SK-N-SH treated with all-trans-retinoic acid at 6 μM for 48 hours (cell line): ENCODE results near the gene ACSL6.

Source experiments
- ATAC-seq: fragments of 200-7000 bp; cut with Tn5 transposase; 3 replicates; pipeline ENCODE4 v1.9.1; 2020; ENCODE audit warnings: mild to moderate bottlenecking, moderate library complexity
- ARNTL ChIP-seq: fragments of 450-650 bp; formaldehyde crosslinking; IDR thresholded peaks from 2 replicates; pipeline ENCODE4 v1.5.0; 2020; ENCODE audit warnings: low read depth, mild to moderate bottlenecking, moderate library complexity, borderline replicate concordance
- BACH2 ChIP-seq: fragments of 250-450 bp; sonication (Bioruptor Pico); IDR thresholded peaks from 2 replicates; pipeline ENCODE4 v1.9.0; 2021; ENCODE audit warnings: mild to moderate bottlenecking, borderline replicate concordance
- CSDC2 ChIP-seq: fragments of 250-450 bp; sonication (Bioruptor Pico); IDR thresholded peaks from 2 replicates; pipeline ENCODE4 v1.5.0; 2020; ENCODE audit warnings: mild to moderate bottlenecking, moderate library complexity
- CSRNP3 ChIP-seq: fragments of 250-450 bp; sonication (Bioruptor Pico); IDR thresholded peaks from 2 replicates; pipeline ENCODE4 v1.5.1; 2021; ENCODE audit warnings: mild to moderate bottlenecking, moderate library complexity
- ESRRG ChIP-seq: fragments of 250-450 bp; sonication (Bioruptor Pico); IDR thresholded peaks from 2 replicates; pipeline ENCODE4 v1.6.1; 2021; ENCODE audit warnings: mild to moderate bottlenecking
- GLIS3 ChIP-seq: fragments of 250-450 bp; sonication (Bioruptor Pico); IDR thresholded peaks from 2 replicates; pipeline ENCODE4 v1.5.0; 2020; ENCODE audit warnings: mild to moderate bottlenecking, moderate library complexity
- ISL1 ChIP-seq: fragments of 250-450 bp; sonication (Bioruptor Pico); IDR thresholded peaks from 2 replicates; pipeline ENCODE4 v2.1.2; 2022; ENCODE audit warnings: mild to moderate bottlenecking, moderate library complexity
- RARB ChIP-seq: fragments of 250-450 bp; sonication (Bioruptor Pico); IDR thresholded peaks from 2 replicates; pipeline ENCODE4 v1.8.0; 2021; ENCODE audit warnings: mild to moderate bottlenecking, moderate library complexity
- TCF4 ChIP-seq: fragments of 250-450 bp; sonication (Bioruptor Pico); IDR thresholded peaks from 2 replicates; pipeline ENCODE4 v1.8.0; 2021; ENCODE audit warnings: mild to moderate bottlenecking, moderate library complexity, borderline replicate concordance
- TOX ChIP-seq: fragments of 250-450 bp; sonication (Bioruptor Pico); IDR thresholded peaks from 2 replicates; pipeline ENCODE4 v1.8.0; 2021; ENCODE audit warnings: mild to moderate bottlenecking, moderate library complexity, borderline replicate concordance
- ZC3H10 ChIP-seq: fragments of 250-450 bp; sonication (Bioruptor Pico); IDR thresholded peaks from 2 replicates; pipeline ENCODE4 v1.5.1; 2021; ENCODE audit warnings: mild to moderate bottlenecking, moderate library complexity
- ZFP3 ChIP-seq: fragments of 250-450 bp; sonication (Bioruptor Pico); IDR thresholded peaks from 2 replicates; pipeline ENCODE4 v1.5.0; 2020; ENCODE audit warnings: mild to moderate bottlenecking, moderate library complexity
- ZFP30 ChIP-seq: fragments of 450-650 bp; formaldehyde crosslinking; IDR thresholded peaks from 2 replicates; pipeline ENCODE4 v1.5.0; 2022; ENCODE audit warnings: mild to moderate bottlenecking, moderate library complexity
- ZNF565 ChIP-seq: fragments of 450-650 bp; formaldehyde crosslinking; conservative IDR thresholded peaks from 2 replicates; pipeline ENCODE4 v1.5.0; 2020; ENCODE audit warnings: low read depth, mild to moderate bottlenecking, moderate library complexity
- ZNF70 ChIP-seq: fragments of 450-650 bp; formaldehyde crosslinking; IDR thresholded peaks from 2 replicates; pipeline ENCODE4 v1.5.0; 2020; ENCODE audit warnings: mild to moderate bottlenecking, moderate library complexity
- ZNF8 ChIP-seq: fragments of 450-650 bp; formaldehyde crosslinking; IDR thresholded peaks from 2 replicates; pipeline ENCODE4 v1.5.0; 2020; ENCODE audit warnings: mild to moderate bottlenecking, moderate library complexity
- TF ChIP-seq, protein P1 (sequence below): fragments of 250-450 bp; sonication (Bioruptor Pico); IDR thresholded peaks from 2 replicates; pipeline ENCODE4 v1.5.1; 2020; ENCODE audit warnings: low read depth, mild to moderate bottlenecking, moderate library complexity
- TF ChIP-seq, protein P2 (sequence below): fragments of 250-450 bp; sonication (Bioruptor Pico); IDR thresholded peaks from 2 replicates; pipeline ENCODE4 v1.8.0; 2021; ENCODE audit warnings: low read depth, mild to moderate bottlenecking, moderate library complexity, borderline replicate concordance
- TF ChIP-seq, protein P3 (sequence below): fragments of 250-450 bp; sonication (Bioruptor Pico); IDR thresholded peaks from 2 replicates; pipeline ENCODE4 v1.5.0; 2020; ENCODE audit warnings: mild to moderate bottlenecking, moderate library complexity
- TF ChIP-seq, protein P4 (sequence below): fragments of 250-450 bp; sonication (Bioruptor Pico); IDR thresholded peaks from 2 replicates; pipeline ENCODE4 v1.8.0; 2020; ENCODE audit warnings: mild to moderate bottlenecking, moderate library complexity, borderline replicate concordance

The ACSL6 gene

DNA sequence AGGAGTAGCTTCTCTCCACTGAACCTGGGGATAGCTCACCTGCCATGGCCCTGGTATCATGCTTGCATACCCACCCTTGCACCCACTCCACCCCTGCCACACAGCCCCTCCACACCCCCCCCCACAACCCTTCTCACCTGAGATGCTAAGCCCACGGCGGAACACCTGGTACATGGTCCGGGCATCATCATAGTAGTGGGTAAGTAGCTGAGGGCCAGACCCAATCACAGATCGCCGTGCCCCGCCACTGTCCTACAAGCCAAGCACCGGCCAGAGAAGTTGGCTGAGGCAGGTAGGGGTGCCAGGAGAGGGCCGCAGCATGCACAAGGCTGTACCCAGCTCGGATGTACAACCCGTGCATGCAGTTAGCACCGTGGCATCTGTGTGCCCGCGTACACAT, 20.7 kb downstream of the ACSL6 start:
- TF ChIP-seq ISL1 (CRISPR knock-in tag) (no peak), ZNF8 (CRISPR knock-in tag) (no peak), TOX (CRISPR knock-in tag) (no peak), CSDC2 (CRISPR knock-in tag) (no peak), RARB (no peak), ARNTL (no peak), CSRNP3 (CRISPR knock-in tag) (no peak), BACH2 (CRISPR knock-in tag) (no peak), ZNF565 (CRISPR knock-in tag) (no peak), ZFP30 (no peak)
- TF ChIP-seq, protein P1, sequence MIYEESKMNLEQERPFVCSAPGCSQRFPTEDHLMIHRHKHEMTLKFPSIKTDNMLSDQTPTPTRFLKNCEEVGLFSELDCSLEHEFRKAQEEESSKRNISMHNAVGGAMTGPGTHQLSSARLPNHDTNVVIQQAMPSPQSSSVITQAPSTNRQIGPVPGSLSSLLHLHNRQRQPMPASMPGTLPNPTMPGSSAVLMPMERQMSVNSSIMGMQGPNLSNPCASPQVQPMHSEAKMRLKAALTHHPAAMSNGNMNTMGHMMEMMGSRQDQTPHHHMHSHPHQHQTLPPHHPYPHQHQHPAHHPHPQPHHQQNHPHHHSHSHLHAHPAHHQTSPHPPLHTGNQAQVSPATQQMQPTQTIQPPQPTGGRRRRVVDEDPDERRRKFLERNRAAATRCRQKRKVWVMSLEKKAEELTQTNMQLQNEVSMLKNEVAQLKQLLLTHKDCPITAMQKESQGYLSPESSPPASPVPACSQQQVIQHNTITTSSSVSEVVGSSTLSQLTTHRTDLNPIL (CRISPR knock-in tag) = no peak
- TF ChIP-seq, protein P2, sequence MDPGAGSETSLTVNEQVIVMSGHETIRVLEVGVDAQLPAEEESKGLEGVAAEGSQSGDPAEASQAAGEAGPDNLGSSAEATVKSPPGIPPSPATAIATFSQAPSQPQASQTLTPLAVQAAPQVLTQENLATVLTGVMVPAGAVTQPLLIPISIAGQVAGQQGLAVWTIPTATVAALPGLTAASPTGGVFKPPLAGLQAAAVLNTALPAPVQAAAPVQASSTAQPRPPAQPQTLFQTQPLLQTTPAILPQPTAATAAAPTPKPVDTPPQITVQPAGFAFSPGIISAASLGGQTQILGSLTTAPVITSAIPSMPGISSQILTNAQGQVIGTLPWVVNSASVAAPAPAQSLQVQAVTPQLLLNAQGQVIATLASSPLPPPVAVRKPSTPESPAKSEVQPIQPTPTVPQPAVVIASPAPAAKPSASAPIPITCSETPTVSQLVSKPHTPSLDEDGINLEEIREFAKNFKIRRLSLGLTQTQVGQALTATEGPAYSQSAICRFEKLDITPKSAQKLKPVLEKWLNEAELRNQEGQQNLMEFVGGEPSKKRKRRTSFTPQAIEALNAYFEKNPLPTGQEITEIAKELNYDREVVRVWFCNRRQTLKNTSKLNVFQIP (CRISPR knock-in tag) = no peak
- TF ChIP-seq, protein P3, sequence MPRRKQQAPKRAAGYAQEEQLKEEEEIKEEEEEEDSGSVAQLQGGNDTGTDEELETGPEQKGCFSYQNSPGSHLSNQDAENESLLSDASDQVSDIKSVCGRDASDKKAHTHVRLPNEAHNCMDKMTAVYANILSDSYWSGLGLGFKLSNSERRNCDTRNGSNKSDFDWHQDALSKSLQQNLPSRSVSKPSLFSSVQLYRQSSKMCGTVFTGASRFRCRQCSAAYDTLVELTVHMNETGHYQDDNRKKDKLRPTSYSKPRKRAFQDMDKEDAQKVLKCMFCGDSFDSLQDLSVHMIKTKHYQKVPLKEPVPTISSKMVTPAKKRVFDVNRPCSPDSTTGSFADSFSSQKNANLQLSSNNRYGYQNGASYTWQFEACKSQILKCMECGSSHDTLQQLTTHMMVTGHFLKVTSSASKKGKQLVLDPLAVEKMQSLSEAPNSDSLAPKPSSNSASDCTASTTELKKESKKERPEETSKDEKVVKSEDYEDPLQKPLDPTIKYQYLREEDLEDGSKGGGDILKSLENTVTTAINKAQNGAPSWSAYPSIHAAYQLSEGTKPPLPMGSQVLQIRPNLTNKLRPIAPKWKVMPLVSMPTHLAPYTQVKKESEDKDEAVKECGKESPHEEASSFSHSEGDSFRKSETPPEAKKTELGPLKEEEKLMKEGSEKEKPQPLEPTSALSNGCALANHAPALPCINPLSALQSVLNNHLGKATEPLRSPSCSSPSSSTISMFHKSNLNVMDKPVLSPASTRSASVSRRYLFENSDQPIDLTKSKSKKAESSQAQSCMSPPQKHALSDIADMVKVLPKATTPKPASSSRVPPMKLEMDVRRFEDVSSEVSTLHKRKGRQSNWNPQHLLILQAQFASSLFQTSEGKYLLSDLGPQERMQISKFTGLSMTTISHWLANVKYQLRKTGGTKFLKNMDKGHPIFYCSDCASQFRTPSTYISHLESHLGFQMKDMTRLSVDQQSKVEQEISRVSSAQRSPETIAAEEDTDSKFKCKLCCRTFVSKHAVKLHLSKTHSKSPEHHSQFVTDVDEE = no peak
- TF ChIP-seq, protein P4, sequence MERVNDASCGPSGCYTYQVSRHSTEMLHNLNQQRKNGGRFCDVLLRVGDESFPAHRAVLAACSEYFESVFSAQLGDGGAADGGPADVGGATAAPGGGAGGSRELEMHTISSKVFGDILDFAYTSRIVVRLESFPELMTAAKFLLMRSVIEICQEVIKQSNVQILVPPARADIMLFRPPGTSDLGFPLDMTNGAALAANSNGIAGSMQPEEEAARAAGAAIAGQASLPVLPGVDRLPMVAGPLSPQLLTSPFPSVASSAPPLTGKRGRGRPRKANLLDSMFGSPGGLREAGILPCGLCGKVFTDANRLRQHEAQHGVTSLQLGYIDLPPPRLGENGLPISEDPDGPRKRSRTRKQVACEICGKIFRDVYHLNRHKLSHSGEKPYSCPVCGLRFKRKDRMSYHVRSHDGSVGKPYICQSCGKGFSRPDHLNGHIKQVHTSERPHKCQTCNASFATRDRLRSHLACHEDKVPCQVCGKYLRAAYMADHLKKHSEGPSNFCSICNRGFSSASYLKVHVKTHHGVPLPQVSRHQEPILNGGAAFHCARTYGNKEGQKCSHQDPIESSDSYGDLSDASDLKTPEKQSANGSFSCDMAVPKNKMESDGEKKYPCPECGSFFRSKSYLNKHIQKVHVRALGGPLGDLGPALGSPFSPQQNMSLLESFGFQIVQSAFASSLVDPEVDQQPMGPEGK = no peak
- no peak for ATAC-seq

DNA sequence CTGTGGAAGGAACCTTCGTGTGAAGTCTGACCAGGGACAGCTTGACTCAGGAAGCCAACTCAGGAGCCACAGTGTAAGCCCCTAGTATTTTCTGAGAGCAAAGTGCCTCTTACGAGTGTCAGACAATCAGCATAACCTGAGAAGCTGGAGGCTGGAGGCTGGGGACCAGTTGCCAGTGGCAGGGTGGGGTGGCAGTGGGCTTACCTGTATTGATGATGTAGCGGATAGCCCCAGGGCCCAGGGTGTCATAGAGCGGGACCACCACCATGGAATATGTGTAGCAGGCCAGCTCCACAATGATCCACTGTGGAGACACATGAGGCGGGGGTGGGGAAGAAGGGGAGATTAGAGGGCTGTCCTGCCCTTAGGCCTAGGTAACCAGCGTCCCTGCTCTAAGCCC, 22.9 kb downstream of the ACSL6 start:
- TF ChIP-seq BACH2 (CRISPR knock-in tag) (no peak), TOX (CRISPR knock-in tag) (no peak), GLIS3 (CRISPR knock-in tag) (no peak), ISL1 (CRISPR knock-in tag) (no peak)
- TF ChIP-seq, protein P2 (CRISPR knock-in tag) = no peak
- TF ChIP-seq, all 23 proteins: peak for 0
- no peak for ATAC-seq

DNA sequence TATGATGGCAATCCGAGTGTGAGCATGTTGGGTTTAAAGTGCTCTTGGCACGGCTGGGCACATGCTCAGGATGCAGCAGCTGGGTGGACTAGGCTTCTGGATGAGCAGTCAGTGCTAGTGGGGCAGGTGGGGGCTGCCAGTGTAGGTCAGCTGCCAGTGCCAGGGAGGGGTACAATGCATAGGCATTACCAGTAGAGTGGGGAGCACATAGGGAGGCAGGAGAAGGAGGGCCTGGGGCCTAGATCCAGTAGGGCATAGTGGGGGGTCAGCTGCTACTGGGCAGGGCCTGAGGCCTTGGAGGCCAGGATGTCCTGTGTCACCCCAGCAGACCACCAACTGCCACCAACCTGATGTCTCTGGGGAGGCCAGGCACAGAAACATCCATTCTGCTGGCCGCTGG, 24.2 kb downstream of the ACSL6 start:
- no peak for ATAC-seq
- TF ChIP-seq ARNTL (no peak), ZFP30 (no peak), ZNF8 (CRISPR knock-in tag) (no peak), ZC3H10 (CRISPR knock-in tag) (no peak), ZNF70 (no peak), ISL1 (CRISPR knock-in tag) (no peak), CSRNP3 (CRISPR knock-in tag) (no peak), ESRRG (CRISPR knock-in tag) (no peak), ZFP3 (no peak), TCF4 (CRISPR knock-in tag) (no peak)
- TF ChIP-seq, protein P3 = no peak
- TF ChIP-seq, protein P4 = no peak
